Dermis microvascular lymphatic vessel endothelial cell (primary cell): Measurements from ENCODE around the gene PPCDC. TPM values are rescaled to one million over a fixed set of nuclear protein-coding genes. Genes with fewer than 3 reads are reported as not detected.
"Not testable (repeated sequence)": the region's sequence is repeated elsewhere in the genome, so short reads cannot be mapped to it uniquely, and the experiment has no call there.

Experiments used
- DNase-seq, 2 donors: peaks; one replicate each; pipeline versions ENCODE4 v3.0.0 to v3.0.0-alpha.2; 2010; ENCODE audit warnings: low read depth in 2 of 2
- total RNA-seq: library from RNA; depleted of rRNA; stranded (reverse); fragments of >200 nt; gene quantifications from 2 replicates; pipeline ENCODE4 v1.2.1, GENCODE V29; 2014

PPCDC gene
- total RNA-seq, 1 donor from 2014 or later, result 11.6 TPM

GRCh38 chr15:75065851-75066509, 42.6 kb downstream of the PPCDC start:
- DNase-seq, result no peak

GRCh38 chr15:75067123-75067830, 43.9 kb downstream of the PPCDC start:
- no peak for DNase-seq

- no peak for DNase-seq
Observed at GRCh38 chr15:75068748-75069147, 45.4 kb downstream of the PPCDC start.

GRCh38 chr15:75069301-75069925, 46.0 kb downstream of the PPCDC start:
- DNase-seq, result no peak

- DNase-seq, result no peak
Observed at GRCh38 chr15:75070674-75071073, 47.3 kb downstream of the PPCDC start.

GRCh38 chr15:75073197-75073596, 49.8 kb downstream of the PPCDC start:
- DNase-seq, result no peak

GRCh38 chr15:75076277-75076676, 52.9 kb downstream of the PPCDC start:
- DNase-seq, result no peak

- peak; percentile 5 to 29 for DNase-seq
Observed at GRCh38 chr15:75077551-75077961, 54.2 kb downstream of the PPCDC start.

- no peak for DNase-seq
Observed at GRCh38 chr15:75081150-75081549, 57.8 kb downstream of the PPCDC start.

- no peak for DNase-seq
Observed at GRCh38 chr15:75082689-75083088, 59.3 kb downstream of the PPCDC start.

- not testable (repeated sequence) for DNase-seq
Observed at GRCh38 chr15:75085708-75086107, 62.3 kb downstream of the PPCDC start.

GRCh38 chr15:75089456-75090387, 66.3 kb downstream of the PPCDC start:
- DNase-seq, result no peak

GRCh38 chr15:75090388-75090734, 67.0 kb downstream of the PPCDC start:
- DNase-seq, result peak; percentile 71 to 96

GRCh38 chr15:75091814-75092213, 68.4 kb downstream of the PPCDC start:
- no peak for DNase-seq

GRCh38 chr15:75094961-75095478, 71.6 kb downstream of the PPCDC start:
- not testable (repeated sequence) for DNase-seq

GRCh38 chr15:75095594-75095993, 72.2 kb downstream of the PPCDC start:
- no peak for DNase-seq

GRCh38 chr15:75097939-75098338, 74.5 kb downstream of the PPCDC start:
- no peak for DNase-seq

GRCh38 chr15:75098404-75098803, 75.0 kb downstream of the PPCDC start:
- DNase-seq, result no peak
